ENCODE data around the gene TBXT.

- no peak for TF ChIP-seq ZNF276 (CRISPR knock-in tag; IDR thresholded peaks at IDR 0.05; ENCODE audit: low read depth)
- no peak for TF ChIP-seq PPARG (CRISPR knock-in tag; conservative IDR thresholded peaks at IDR 0.05)
- no peak for TF ChIP-seq ZBTB3 (CRISPR knock-in tag; IDR thresholded peaks at IDR 0.05; ENCODE audit: borderline replicate concordance, low read depth)
- no peak for TF ChIP-seq PBX3 (CRISPR knock-in tag; IDR thresholded peaks at IDR 0.05; ENCODE audit: borderline replicate concordance)
- TF ChIP-seq NFYB (CRISPR knock-in tag; IDR thresholded peaks at IDR 0.05): no peak
- no peak for TF ChIP-seq CTCF (CRISPR knock-in tag; IDR thresholded peaks at IDR 0.05)
- TF ChIP-seq ZNF710 (CRISPR knock-in tag; IDR thresholded peaks at IDR 0.05; ENCODE audit: borderline replicate concordance): no peak
- no peak for TF ChIP-seq IRF2 (CRISPR knock-in tag; IDR thresholded peaks at IDR 0.05)
- TF ChIP-seq SP140L (CRISPR knock-in tag; IDR thresholded peaks at IDR 0.05; ENCODE audit: borderline replicate concordance): no peak
Observed at GRCh38 chr6:166206066-166206465, 38.4 kb upstream of the TBXT start.
